ENCODE measurements around the gene GRB10. TPM values are rescaled to one million over a fixed set of nuclear protein-coding genes. Genes with fewer than 3 reads are reported as not detected.

GRB10 gene
- total RNA-seq, 4 donors from 2014 or later: 3.5 to 35.1 (median 9.2) TPM

GRCh38 chr7:50631639-50632038 is 151.1 kb downstream of the GRB10 start:
- no peak overlapping the region for H3K27ac ChIP-seq
- no peaks in the 10 kb centered on the region for H3K27me3 ChIP-seq
- H3K4me3 ChIP-seq: no peak overlapping the region
- no peak for DNase-seq
- 79 to 80% methylated on average over 7 of the region's 7 CpGs for WGBS, 2 donors
- no peaks in the 10 kb centered on the region for H3K9me3 ChIP-seq
- H3K36me3 ChIP-seq: no peaks in the 10 kb centered on the region
- intact Hi-C loops (cut with DNase I): loop anchor here (5.0 kb wide), 1 partner anchor 159 kb away; no protein-coding TSS in a partner anchor
- peaks cover 0 to 11% (median 0%) of the 10 kb centered on the region in 3 donors for H3K4me1 ChIP-seq
- no peak for TF ChIP-seq CTCF (IDR thresholded peaks at IDR 0.05)
- no peak for TF ChIP-seq POLR2A (IDR thresholded peaks at IDR 0.05)

GRCh38 chr7:50631100-50631499 is 151.6 kb downstream of the GRB10 start:
- no peaks in the 10 kb centered on the region for H3K9me3 ChIP-seq
- H3K36me3 ChIP-seq: peaks cover 0 to 5% (median 0%) of the 10 kb centered on the region in 3 donors
- intact Hi-C loops (cut with DNase I): loop anchor here (5.0 kb wide), 1 partner anchor 159 kb away; no protein-coding TSS in a partner anchor
- WGBS, 2 donors: 91 to 100% methylated on average over 2 to 6 of the region's 6 CpGs
- peaks cover 0 to 11% (median 0%) of the 10 kb centered on the region in 3 donors for H3K4me1 ChIP-seq
- H3K4me3 ChIP-seq: no peak overlapping the region
- no peak for DNase-seq
- TF ChIP-seq POLR2A (IDR thresholded peaks at IDR 0.05): no peak
- no peak for TF ChIP-seq CTCF (IDR thresholded peaks at IDR 0.05)
- no peaks in the 10 kb centered on the region for H3K27me3 ChIP-seq
- no peak overlapping the region for H3K27ac ChIP-seq

- H3K9me3 ChIP-seq: no peaks in the 10 kb centered on the region
- WGBS, 2 donors: 72 to 74% methylated on average over 5 to 6 of the region's 10 CpGs
- peaks cover 0 to 12% (median 0%) of the 10 kb centered on the region in 3 donors for H3K36me3 ChIP-seq
- DNase-seq: no peak
- H3K4me3 ChIP-seq: no peak overlapping the region
- H3K27me3 ChIP-seq: no peaks in the 10 kb centered on the region
- no peak overlapping the region for H3K27ac ChIP-seq
- intact Hi-C loops (cut with DNase I): no loop called here
- peaks cover 0 to 11% (median 0%) of the 10 kb centered on the region in 3 donors for H3K4me1 ChIP-seq
- TF ChIP-seq POLR2A (IDR thresholded peaks at IDR 0.05) (no peak), CTCF (IDR thresholded peaks at IDR 0.05) (no peak)
Observed at GRCh38 chr7:50629238-50629901, 153.3 kb downstream of the GRB10 start.

- no peaks in the 10 kb centered on the region for H3K27me3 ChIP-seq
- intact Hi-C loops (cut with DNase I): no loop called here
- H3K36me3 ChIP-seq: peaks cover 0 to 12% (median 0%) of the 10 kb centered on the region in 3 donors
- no peaks in the 10 kb centered on the region for H3K9me3 ChIP-seq
- no peak for DNase-seq
- no peak overlapping the region for H3K4me3 ChIP-seq
- H3K27ac ChIP-seq: no peak overlapping the region
- H3K4me1 ChIP-seq: peaks cover 0 to 11% (median 0%) of the 10 kb centered on the region in 3 donors
- WGBS, 2 donors: 67 to 94% methylated on average over 1 to 3 of the region's 6 CpGs
- no peak for TF ChIP-seq CTCF (IDR thresholded peaks at IDR 0.05)
- TF ChIP-seq POLR2A (IDR thresholded peaks at IDR 0.05): no peak
Observed at GRCh38 chr7:50628434-50629084, 154.1 kb downstream of the GRB10 start.

GRCh38 chr7:50627824-50628361 is 154.8 kb downstream of the GRB10 start:
- no peaks in the 10 kb centered on the region for H3K9me3 ChIP-seq
- 86% methylated on average over 2 to 14 of the region's 17 CpGs for WGBS, 2 donors
- H3K27me3 ChIP-seq: no peaks in the 10 kb centered on the region
- peaks cover 0 to 19% (median 0%) of the 10 kb centered on the region in 3 donors for H3K36me3 ChIP-seq
- H3K4me3 ChIP-seq: no peak overlapping the region
- no peak overlapping the region for H3K27ac ChIP-seq
- intact Hi-C loops (cut with DNase I): no loop called here
- no peak for DNase-seq
- no peak for TF ChIP-seq CTCF (IDR thresholded peaks at IDR 0.05)
- no peak for TF ChIP-seq POLR2A (IDR thresholded peaks at IDR 0.05)
- H3K4me1 ChIP-seq: peaks cover 0 to 11% (median 0%) of the 10 kb centered on the region in 3 donors
